Mucosa of descending colon (tissue), 3 donors: Measurements from ENCODE around the gene HLX. TPM values are rescaled to one million over a fixed set of nuclear protein-coding genes. Genes with fewer than 3 reads are reported as not detected.

ENCODE experiments used
- ATAC-seq: fragments of 200-7000 bp; cut with Tn5 transposase; one replicate; pipeline ENCODE4 v1.9.1; 2020; ENCODE audit warnings: mild to moderate bottlenecking, moderate library complexity
- DNase-seq, 3 donors: peaks; one replicate each; pipeline ENCODE4 v3.0.0-alpha.2; 2020
- H3K36me3 ChIP-seq: fragments of 200-600 bp; one replicate; pipeline ENCODE4 v1.8.0; 2021; ENCODE audit warnings: low read depth, mild to moderate bottlenecking
- H3K4me1 ChIP-seq: fragments of 200-600 bp; one replicate; pipeline ENCODE4 v1.8.0; 2021; ENCODE audit warnings: low read depth, mild to moderate bottlenecking
- H3K4me3 ChIP-seq: fragments of 200-600 bp; one replicate; pipeline ENCODE4 v1.8.0; 2021; ENCODE audit warnings: mild to moderate bottlenecking
- H3K9me3 ChIP-seq: fragments of 200-600 bp; one replicate; pipeline ENCODE4 v1.8.0; 2021; ENCODE audit warnings: mild to moderate bottlenecking
- CTCF ChIP-seq: fragments of 200-600 bp; IDR thresholded peaks from one replicate; pipeline ENCODE4 v1.8.0; 2022; ENCODE audit warnings: antibody characterized with exemption, mild to moderate bottlenecking
- intact Hi-C, 2 donors: fragments of 100-400 bp; cut with DNase I in 1 of 2; cut with micrococcal nuclease in 1 of 2; formaldehyde crosslinking; loops; one replicate each; pipeline versions ENCODE4 v1.11.0 to v1.11.1; 2022; cut with DNase I, micrococcal nuclease
- total RNA-seq, 3 donors: library from RNA; stranded (reverse); fragmentation: NEBNext Ultra II Directional in 2 of 3; extraction: Animal tissue kit (Norgen Biotek cat#: 25700) in 2 of 3; gene quantifications; one replicate each; pipeline versions ENCODE4 v1.2.1 to v1.2.4, GENCODE V29; 2021 to 2023
- donor health status: DM: no; HTN: no; CAD: no; lungs with moderate emphysema.
- donor health status: DM: no; HTN: no; CAD: no.
- donor health status: DM: no; HTN: yes; CAD: no.

The HLX gene
- total RNA-seq, 3 donors from 2014 or later: 2.6 to 43.4 (median 6.2) TPM

DNA sequence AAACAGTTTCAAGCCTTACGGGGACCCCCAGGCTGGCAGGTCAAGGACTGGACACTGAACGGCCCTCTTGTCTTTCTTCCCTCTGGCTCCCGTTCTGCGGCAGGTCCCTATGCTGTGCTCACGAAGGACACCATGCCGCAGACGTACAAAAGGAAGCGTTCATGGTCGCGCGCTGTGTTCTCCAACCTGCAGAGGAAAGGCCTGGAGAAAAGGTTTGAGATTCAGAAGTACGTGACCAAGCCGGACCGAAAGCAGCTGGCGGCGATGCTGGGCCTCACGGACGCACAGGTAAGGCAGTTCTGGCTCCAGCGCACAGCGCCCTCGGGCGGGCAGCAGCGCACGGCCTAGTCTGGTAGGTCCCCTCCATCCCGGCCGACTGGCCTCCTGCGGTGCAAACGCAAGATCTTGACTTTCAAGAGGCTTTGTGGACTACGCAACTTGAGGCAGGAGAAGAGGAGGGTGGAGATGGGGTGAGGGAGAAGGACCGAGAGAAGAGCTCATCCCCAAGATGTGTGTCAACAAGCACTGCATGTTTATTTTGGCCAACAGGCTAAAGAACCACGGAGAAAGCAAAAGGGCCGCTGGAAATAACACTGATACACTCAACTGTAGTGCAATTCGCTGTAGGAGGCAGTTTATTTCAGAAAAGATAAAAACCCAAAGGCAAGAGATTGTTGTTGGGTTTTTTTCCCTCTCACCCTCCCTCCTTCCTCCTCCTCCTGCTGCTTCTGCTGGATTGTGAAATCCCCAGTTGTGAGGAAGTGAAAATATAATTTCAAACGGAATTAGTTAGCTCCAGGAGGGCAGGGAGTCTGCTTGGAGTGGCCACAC, 3.0 kb downstream of the HLX start:
- DNase-seq (peak in 2 of 3 donors; percentile 34 to 59), ATAC-seq (no peak)
- no peaks in the 10 kb centered on the region for H3K36me3 ChIP-seq
- no peaks in the 10 kb centered on the region for H3K9me3 ChIP-seq
- no peak for TF ChIP-seq CTCF
- H3K4me3 ChIP-seq: no peak overlapping the region
- intact Hi-C loops: no loop called here
- peaks cover 15% of the 10 kb centered on the region for H3K4me1 ChIP-seq

DNA sequence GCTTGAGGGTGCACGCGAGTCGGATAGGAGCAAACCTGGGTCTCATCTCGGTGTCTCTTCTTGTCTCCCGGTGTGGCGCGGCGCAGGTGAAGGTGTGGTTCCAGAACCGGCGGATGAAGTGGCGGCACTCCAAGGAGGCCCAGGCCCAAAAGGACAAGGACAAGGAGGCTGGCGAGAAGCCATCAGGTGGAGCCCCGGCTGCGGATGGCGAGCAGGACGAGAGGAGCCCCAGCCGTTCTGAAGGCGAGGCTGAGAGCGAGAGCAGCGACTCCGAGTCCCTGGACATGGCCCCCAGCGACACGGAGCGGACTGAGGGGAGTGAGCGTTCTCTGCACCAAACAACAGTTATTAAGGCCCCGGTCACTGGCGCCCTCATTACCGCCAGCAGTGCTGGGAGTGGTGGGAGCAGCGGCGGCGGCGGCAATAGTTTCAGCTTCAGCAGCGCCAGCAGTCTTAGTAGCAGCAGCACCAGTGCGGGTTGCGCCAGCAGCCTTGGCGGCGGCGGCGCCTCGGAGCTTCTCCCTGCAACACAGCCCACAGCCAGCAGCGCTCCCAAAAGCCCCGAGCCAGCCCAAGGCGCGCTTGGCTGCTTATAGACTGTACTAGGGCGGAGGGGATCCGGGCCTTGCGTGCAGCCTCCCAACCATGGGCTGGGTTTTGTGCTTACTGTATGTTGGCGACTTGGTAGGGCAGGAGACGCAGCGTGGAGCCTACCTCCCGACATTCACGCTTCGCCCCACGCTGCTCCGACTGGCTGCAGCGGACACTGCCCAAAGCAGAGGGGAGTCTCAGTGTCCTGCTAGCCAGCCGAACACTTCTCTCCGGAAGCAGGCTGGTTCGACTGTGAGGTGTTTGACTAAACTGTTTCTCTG, 5.1 kb downstream of the HLX start:
- Histone ChIP-seq H3K4me3 (no peak overlapping the region), H3K36me3 (no peaks in the 10 kb centered on the region), H3K9me3 (no peaks in the 10 kb centered on the region), H3K4me1 (peaks cover 10% of the 10 kb centered on the region)
- no peak for TF ChIP-seq CTCF
- DNase-seq (no peak), ATAC-seq (no peak)
- intact Hi-C loops: no loop called here

GRCh38 chr1:220884981-220885918, 6.0 kb downstream of the HLX start:
- intact Hi-C loops: no loop called here
- H3K9me3 ChIP-seq: no peaks in the 10 kb centered on the region
- DNase-seq (no peak), ATAC-seq (no peak)
- H3K36me3 ChIP-seq: no peaks in the 10 kb centered on the region
- peaks cover 5% of the 10 kb centered on the region for H3K4me1 ChIP-seq
- no peak for TF ChIP-seq CTCF
- no peak overlapping the region for H3K4me3 ChIP-seq

DNA sequence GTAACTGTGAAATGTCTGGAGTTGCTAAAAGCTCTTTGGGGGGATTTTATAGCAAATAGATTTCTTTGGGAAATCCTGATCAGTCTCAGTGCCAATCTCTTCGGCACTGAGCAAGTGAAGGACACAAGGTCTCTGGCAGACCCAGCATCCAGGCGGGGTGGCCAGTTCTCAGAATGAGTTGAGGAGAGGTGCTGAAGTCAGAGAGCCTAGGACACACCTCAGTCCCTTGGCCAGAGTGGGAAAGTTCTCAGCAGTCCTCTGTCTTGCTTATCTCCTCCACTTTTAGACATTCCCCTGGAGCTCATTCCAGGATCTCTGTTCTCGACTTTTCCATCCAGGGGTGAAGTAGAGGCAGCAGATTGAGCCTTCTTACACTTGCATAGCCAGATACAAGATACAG, 6.7 kb downstream of the HLX start:
- intact Hi-C loops: no loop called here

More for the DNA sequence above, 6.7 kb downstream of the HLX start:
- DNase-seq (no peak), ATAC-seq (no peak)
- H3K4me3 ChIP-seq: no peak overlapping the region
- H3K36me3 ChIP-seq: no peaks in the 10 kb centered on the region
- TF ChIP-seq CTCF: no peak
- H3K4me1 ChIP-seq: no peaks in the 10 kb centered on the region
- no peaks in the 10 kb centered on the region for H3K9me3 ChIP-seq
